Natural killer cell (primary cell): Measurements from ENCODE around the gene ARL15. TPM values are rescaled to one million over a fixed set of nuclear protein-coding genes. Genes with fewer than 3 reads are reported as not detected.

Experiments
- ATAC-seq, 3 donors: fragments of 150-1000 bp in 2 of 3; fragments of 200-7000 bp in 1 of 3; cut with Tn5 transposase; 1 replicate in 1 of 3; 2 replicates in 2 of 3; pipeline ENCODE4 v1.10.0; 2021; ENCODE audit warnings: mild to moderate bottlenecking in 2 of 3, moderate library complexity in 2 of 3
- DNase-seq, 2 donors: peaks; one replicate each; pipeline versions ENCODE4 v3.0.0 to v3.0.0-alpha.2; 2013 to 2021; ENCODE audit warnings: mixed read lengths in 1 of 2
- H3K27ac ChIP-seq: one replicate; pipeline ENCODE4 v1.5.1; 2013; ENCODE audit warnings: mild to moderate bottlenecking, low read length
- H3K27me3 ChIP-seq: one replicate; pipeline ENCODE4 v1.6.1; 2013; ENCODE audit warnings: low read length; ENCODE audit not compliant: control insufficient read depth, insufficient read depth
- H3K36me3 ChIP-seq: one replicate; pipeline ENCODE4 v1.6.1; 2013; ENCODE audit warnings: low read length; ENCODE audit not compliant: control insufficient read depth, insufficient read depth
- H3K4me1 ChIP-seq: one replicate; pipeline ENCODE4 v1.6.1; 2013; ENCODE audit warnings: low read length; ENCODE audit not compliant: control insufficient read depth, insufficient read depth
- H3K4me3 ChIP-seq: one replicate; pipeline ENCODE4 v1.5.1; 2013; ENCODE audit warnings: low read length
- H3K9me3 ChIP-seq: one replicate; pipeline ENCODE4 v1.6.1; 2013; ENCODE audit warnings: low read length; ENCODE audit not compliant: control insufficient read depth, insufficient read depth
- H3K27ac Mint-ChIP-seq, 2 donors: one replicate each; pipeline ENCODE4 v1.8.0; 2022; ENCODE audit warnings: mild to moderate bottlenecking in 2 of 2, mixed read lengths in 2 of 2, moderate library complexity in 1 of 2
- H3K27me3 Mint-ChIP-seq, 2 donors: one replicate each; pipeline ENCODE4 v1.8.0; 2022; ENCODE audit warnings: low read depth in 2 of 2, mixed read lengths in 2 of 2
- H3K36me3 Mint-ChIP-seq: one replicate; pipeline ENCODE4 v1.8.0; 2022; ENCODE audit warnings: mixed read lengths
- H3K4me1 Mint-ChIP-seq, 2 donors: one replicate each; pipeline ENCODE4 v1.8.0; 2022; ENCODE audit warnings: mixed read lengths in 2 of 2
- H3K4me3 Mint-ChIP-seq: one replicate; pipeline ENCODE4 v1.8.0; 2022; ENCODE audit warnings: mild to moderate bottlenecking, moderate library complexity, mixed read lengths
- H3K9me3 Mint-ChIP-seq, 2 donors: one replicate each; pipeline ENCODE4 v1.8.0; 2022; ENCODE audit warnings: mixed read lengths in 2 of 2
- CTCF ChIP-seq: fragments of 200-600 bp; IDR thresholded peaks from one replicate; pipeline ENCODE4 v1.8.0; 2022; ENCODE audit warnings: antibody characterized with exemption
- WGBS: methylation state at CpG from one replicate; pipeline ENCODE4 v1.1.7; 2013; ENCODE audit warnings: missing lambda C conversion rate; ENCODE audit not compliant: insufficient coverage; 5-methylcytosine and 5-hydroxymethylcytosine counted together
- intact Hi-C: fragments of 100-400 bp; cut with micrococcal nuclease; formaldehyde crosslinking; loops from one replicate; pipeline ENCODE4 v1.14.2; 2022
- total RNA-seq, 4 donors: library from RNA; stranded (reverse); fragments of 120-200 nt in 1 of 4; gene quantifications; one replicate each; pipeline versions ENCODE4 v1.2.3 to v1.2.4, GENCODE V29; 2013 to 2022

ARL15 gene
- total RNA-seq, 3 donors from 2014 or later (not counting 1 experiment from before 2014, with no cell fraction given): 28.9 to 35.1 (median 33.1) TPM

- Mint-ChIP-seq H3K36me3 (no peaks in the 10 kb centered on the region), H3K27me3 (no peaks in the 10 kb centered on the region), H3K9me3 (no peaks in the 10 kb centered on the region), H3K4me1 (peaks cover 5 to 8% of the 10 kb centered on the region in 2 donors), H3K27ac (no peak overlapping the region), H3K4me3 (no peak overlapping the region)
- intact Hi-C loops: no loop called here
- H3K4me3 ChIP-seq: no peak overlapping the region
- DNase-seq (no peak), ATAC-seq (no peak)
- no peak for TF ChIP-seq CTCF
- H3K9me3 ChIP-seq: no peaks in the 10 kb centered on the region
- H3K36me3 ChIP-seq: no peaks in the 10 kb centered on the region
- H3K4me1 ChIP-seq: no peaks in the 10 kb centered on the region
- no peak overlapping the region for H3K27ac ChIP-seq
- no peaks in the 10 kb centered on the region for H3K27me3 ChIP-seq
- 67% methylated on average over 3 of the region's 3 CpGs for WGBS
Measured at GRCh38 chr5:54083851-54084250, 226.5 kb downstream of the ARL15 start.

- 100% methylated on average over 1 of the region's 1 CpG for WGBS
- H3K36me3 ChIP-seq: no peaks in the 10 kb centered on the region
- TF ChIP-seq CTCF: no peak
- ATAC-seq: no peak
- H3K9me3 Mint-ChIP-seq: no peaks in the 10 kb centered on the region
- H3K4me1 Mint-ChIP-seq: peaks cover 5 to 6% of the 10 kb centered on the region in 2 donors
- no peak overlapping the region for H3K27ac ChIP-seq
- no peak for DNase-seq
- no peaks in the 10 kb centered on the region for H3K4me1 ChIP-seq
- H3K4me3 ChIP-seq: no peak overlapping the region
- no peaks in the 10 kb centered on the region for H3K27me3 ChIP-seq
- no peak overlapping the region for H3K4me3 Mint-ChIP-seq
- no peaks in the 10 kb centered on the region for H3K27me3 Mint-ChIP-seq
- H3K9me3 ChIP-seq: no peaks in the 10 kb centered on the region
- peak overlapping the region in 1 of 2 donors; percentile 41 for H3K27ac Mint-ChIP-seq
- no peaks in the 10 kb centered on the region for H3K36me3 Mint-ChIP-seq
- intact Hi-C loops: no loop called here
Measured at GRCh38 chr5:54083245-54083644, 227.1 kb downstream of the ARL15 start.

- no peak overlapping the region for H3K4me3 Mint-ChIP-seq
- no peak for TF ChIP-seq CTCF
- H3K27me3 ChIP-seq: no peaks in the 10 kb centered on the region
- intact Hi-C loops: no loop called here
- 100% methylated on average over 1 of the region's 1 CpG for WGBS
- no peaks in the 10 kb centered on the region for H3K4me1 ChIP-seq
- peak overlapping the region in 1 of 2 donors; percentile 6 for H3K27ac Mint-ChIP-seq
- H3K4me3 ChIP-seq: no peak overlapping the region
- no peaks in the 10 kb centered on the region for H3K9me3 ChIP-seq
- no peaks in the 10 kb centered on the region for H3K36me3 Mint-ChIP-seq
- H3K36me3 ChIP-seq: no peaks in the 10 kb centered on the region
- no peaks in the 10 kb centered on the region for H3K27me3 Mint-ChIP-seq
- DNase-seq: no peak
- H3K27ac ChIP-seq: no peak overlapping the region
- H3K4me1 Mint-ChIP-seq: peaks cover 0 to 5% of the 10 kb centered on the region in 2 donors
- no peaks in the 10 kb centered on the region for H3K9me3 Mint-ChIP-seq
- ATAC-seq: no peak
Measured at GRCh38 chr5:54081415-54081814, 229.0 kb downstream of the ARL15 start.

- no peak for TF ChIP-seq CTCF
- H3K27ac ChIP-seq: no peak overlapping the region
- no peaks in the 10 kb centered on the region for H3K9me3 ChIP-seq
- H3K36me3 ChIP-seq: no peaks in the 10 kb centered on the region
- Mint-ChIP-seq H3K4me3 (no peak overlapping the region), H3K4me1 (peaks cover 0 to 5% of the 10 kb centered on the region in 2 donors), H3K36me3 (no peaks in the 10 kb centered on the region), H3K27ac (no peak overlapping the region), H3K27me3 (no peaks in the 10 kb centered on the region), H3K9me3 (no peaks in the 10 kb centered on the region)
- H3K4me3 ChIP-seq: no peak overlapping the region
- H3K4me1 ChIP-seq: no peaks in the 10 kb centered on the region
- no peak for ATAC-seq
- DNase-seq: no peak
- 93% methylated on average over 4 of the region's 5 CpGs for WGBS
- intact Hi-C loops: no loop called here
- no peaks in the 10 kb centered on the region for H3K27me3 ChIP-seq
Measured at GRCh38 chr5:54080831-54081230, 229.5 kb downstream of the ARL15 start.
